Muscle of back (tissue), 11 donors: Measurements from ENCODE around the gene MAGIX. TPM values are rescaled to one million over a fixed set of nuclear protein-coding genes. Genes with fewer than 3 reads are reported as not detected.

Experiments used
- DNase-seq, 3 donors: peaks; one replicate each; pipeline versions ENCODE4 v3.0.0 to v3.0.0-alpha.2; 2013
- polyA plus RNA-seq, 10 donors: library from polyadenylated mRNA; unstranded; fragments of 120-200 nt; gene quantifications; one replicate each; pipeline ENCODE4 v1.2.1, GENCODE V29; 2013; ENCODE audit not compliant: insufficient read length in 10 of 10

Gene MAGIX
- polyA plus RNA-seq, 10 donors = 0.97 to 2.4 (median 1.9) TPM

DNA sequence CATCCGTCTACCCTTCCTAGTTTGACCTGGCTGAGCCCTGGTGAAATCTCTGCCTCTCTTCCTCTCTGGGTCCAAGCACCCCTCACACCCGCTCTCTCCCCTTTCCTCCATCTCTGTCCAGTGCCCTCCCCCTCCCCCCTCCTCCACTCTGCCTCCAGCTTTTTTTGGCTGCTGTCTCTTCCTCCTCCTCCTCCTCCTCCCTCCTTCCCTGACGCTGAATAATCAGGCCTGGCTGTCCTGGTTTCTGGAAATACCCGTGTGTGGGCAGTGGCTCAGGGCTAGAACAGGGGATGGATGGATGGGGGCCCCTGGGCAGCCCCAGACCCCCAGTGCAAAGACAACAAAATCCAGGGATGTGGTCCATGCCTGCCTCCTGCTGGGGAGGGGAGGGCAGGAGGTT, 42.2 kb downstream of the MAGIX start:
- no peak for DNase-seq

DNA sequence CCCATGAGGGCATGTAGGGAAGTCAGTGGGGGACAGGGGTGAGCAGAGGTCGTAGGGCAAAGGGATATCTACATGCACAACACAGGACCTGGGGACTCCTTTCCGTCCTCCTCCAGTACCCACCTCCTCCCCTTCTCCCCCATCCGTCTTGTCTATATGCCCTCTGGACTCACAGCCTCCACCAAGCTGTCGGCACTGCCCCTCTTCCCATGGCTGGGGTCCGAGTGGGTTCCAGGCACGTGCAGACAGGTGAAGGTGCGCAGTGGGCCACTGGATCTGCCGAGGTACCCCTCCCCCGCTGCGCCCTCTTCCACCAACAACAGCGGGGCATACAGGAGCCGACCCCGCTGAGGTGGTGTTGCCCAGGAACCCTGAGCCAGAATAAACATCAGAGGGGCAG, 42.9 kb downstream of the MAGIX start:
- no peak for DNase-seq

DNA sequence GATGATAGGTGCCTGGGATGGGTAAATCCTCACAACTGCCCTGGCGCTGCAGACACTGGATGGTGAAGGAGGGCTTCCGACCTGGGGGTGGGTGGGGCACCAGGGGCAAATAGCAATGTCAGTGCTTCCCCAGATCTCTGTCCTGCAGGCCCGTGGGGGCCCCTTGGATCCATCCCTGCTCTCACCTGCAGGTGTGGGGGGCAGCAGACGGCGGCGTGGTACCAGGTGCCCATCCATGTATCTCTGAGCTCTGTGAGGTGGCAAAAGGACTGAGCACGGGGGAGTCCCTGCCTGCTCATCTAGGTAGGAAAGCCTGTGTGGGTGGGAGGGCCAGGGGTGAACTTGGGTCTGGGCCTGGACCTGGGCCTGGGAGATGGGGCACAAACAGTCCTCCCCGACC, 44.0 kb downstream of the MAGIX start:
- DNase-seq = no peak

DNA sequence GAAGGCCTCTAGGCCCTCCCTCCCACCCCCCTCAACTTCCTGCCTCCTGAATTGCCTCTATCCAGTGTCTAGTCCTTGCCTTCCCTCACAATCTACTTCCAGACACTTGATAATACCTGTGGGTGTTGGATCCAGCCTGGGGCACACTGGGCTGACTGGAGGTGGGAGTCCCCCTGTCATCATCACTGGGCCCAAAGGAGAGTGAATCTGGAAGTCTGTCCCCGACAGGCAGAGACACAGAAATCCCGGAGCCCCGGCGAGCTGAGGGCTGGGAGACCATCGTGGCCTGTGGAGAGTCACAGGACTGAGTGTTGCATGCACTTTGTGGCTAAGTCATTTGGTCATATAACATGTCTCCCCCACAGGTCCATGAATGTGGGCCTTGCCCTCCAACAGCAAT, 45.8 kb downstream of the MAGIX start:
- no peak for DNase-seq

DNA sequence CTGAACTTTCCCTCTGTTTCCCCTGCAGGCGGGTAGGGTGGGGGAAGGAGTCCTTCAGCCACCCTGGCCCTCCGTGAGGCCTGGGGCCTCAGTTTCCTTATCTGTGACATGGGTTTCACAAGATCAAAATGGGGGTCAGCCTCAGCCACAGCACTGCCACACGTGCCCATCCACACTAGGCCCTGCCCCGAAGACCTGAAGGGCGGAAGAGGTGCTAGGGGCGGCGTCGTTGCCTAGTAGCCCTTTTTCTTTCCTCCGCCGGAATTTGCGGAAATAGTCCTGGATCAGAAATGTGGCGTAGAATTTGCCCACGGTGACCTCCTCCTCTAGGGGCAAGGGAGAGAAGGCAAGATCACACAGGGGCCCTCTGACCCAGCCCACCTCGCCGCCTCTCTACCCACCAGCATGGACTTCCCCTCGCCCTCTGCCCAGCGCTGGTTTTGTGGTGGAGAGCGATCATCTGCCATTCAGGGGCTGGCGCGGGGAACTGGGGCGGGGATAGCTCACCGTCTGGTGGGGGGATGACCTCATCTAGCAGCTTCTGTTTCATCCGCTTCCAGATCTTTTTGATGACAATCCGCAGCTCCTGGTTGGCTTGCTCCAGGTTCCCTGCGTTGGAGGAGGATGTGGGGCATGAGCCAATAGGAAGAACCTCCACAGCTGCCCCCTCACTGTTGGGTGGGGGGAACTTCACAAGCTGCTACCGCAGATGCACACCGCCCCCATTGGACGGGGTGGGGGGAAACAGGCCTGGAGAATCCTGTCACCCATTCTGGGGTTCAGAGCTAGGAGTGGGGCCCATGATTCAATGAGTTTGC, 47.1 kb downstream of the MAGIX start:
- no peak for DNase-seq

DNA sequence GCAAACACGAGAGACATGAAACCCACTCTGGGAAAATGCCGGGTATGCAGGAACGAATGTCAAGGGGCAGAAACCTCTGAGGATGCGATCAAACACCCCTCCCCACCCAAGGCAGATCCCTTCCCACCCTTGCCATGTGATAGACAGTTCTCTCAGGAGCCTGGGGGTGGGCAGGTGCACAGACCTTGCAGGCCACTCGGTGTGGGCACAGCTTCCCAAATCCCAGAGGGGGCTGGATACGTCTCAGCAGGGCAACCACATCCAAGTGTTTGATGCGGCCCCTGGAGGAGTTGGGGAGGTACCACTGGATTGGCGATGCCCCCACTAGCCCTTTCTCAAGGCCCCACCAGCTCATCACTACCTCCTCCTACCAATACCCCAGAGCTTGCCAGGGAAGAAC, 47.8 kb downstream of the MAGIX start:
- no peak for DNase-seq

DNA sequence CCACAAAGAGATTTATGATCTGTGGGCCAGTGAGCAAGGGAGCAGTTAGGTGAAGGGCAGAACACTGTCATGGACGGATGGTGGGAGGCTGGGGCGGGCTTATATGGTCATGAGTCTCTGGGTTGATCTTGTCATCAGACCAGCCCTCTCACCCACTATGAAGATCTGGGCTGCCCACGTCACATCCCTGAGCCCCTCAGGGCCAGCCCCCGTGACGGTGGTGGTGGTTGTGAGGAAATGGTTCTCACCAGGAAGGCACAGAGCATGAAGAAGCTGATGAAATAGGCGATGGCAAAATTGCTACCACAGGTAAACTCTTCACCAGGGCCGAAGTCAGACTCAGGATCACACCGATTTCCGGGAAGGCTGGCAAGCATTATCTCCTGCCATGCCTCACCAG, 48.5 kb downstream of the MAGIX start:
- DNase-seq = no peak

DNA sequence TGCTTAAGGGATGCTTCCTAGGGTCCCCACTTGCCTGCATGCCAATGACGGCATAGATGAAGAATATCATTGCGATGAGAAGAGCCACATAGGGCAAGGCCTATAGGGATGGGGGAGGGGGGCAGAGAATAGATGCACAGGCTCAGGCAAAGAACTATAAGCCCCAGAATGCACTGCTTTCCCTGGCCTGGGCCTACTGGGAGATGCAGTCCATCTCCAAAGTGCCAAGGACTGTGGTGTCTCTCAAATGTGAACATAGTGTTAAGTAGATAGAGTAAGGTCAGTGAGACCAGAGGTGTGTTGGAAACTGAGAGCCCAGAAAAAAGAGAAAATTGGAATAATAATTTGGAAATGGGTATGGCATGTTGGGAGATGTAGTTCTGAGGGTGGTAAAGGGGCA, 49.7 kb downstream of the MAGIX start:
- no peak for DNase-seq

DNA sequence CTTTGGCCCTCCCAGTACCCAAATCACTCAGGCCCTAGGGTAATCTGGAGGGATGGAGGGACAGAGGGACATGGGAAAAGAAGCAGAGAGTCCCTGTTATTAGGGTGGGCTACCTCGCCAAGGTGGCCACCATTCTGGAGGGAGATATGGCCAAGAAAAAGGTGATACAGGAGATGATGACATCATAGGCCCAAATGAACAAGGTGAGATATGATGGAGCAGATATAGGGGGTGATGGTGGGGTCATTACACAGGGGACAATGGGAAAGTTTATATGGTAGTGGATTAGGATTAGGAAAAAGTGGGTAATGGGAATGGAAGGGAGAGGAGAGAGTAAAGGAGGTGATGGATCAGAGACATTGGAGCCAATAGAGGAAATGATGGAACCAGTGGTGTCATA, 50.3 kb downstream of the MAGIX start:
- DNase-seq = no peak

DNA sequence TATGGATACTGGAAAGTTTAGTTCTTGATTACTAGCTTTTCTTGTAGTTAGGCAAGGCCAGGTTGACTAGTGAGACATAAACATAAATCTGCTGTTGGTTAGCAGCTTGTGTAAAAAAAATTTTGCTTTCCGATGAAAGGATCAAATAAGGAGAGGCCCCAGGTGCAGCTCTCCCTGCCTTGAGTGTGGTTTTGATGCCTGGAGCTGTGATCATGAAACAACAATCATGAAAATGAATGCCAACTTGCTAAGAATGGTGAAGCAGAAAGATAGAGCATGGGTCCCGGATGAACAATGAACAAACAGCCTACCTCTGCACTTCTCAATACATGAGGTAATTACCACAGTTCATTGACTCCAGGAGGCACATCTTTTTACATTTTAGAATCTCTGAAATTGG, 51.9 kb downstream of the MAGIX start:
- DNase-seq = no peak

DNA sequence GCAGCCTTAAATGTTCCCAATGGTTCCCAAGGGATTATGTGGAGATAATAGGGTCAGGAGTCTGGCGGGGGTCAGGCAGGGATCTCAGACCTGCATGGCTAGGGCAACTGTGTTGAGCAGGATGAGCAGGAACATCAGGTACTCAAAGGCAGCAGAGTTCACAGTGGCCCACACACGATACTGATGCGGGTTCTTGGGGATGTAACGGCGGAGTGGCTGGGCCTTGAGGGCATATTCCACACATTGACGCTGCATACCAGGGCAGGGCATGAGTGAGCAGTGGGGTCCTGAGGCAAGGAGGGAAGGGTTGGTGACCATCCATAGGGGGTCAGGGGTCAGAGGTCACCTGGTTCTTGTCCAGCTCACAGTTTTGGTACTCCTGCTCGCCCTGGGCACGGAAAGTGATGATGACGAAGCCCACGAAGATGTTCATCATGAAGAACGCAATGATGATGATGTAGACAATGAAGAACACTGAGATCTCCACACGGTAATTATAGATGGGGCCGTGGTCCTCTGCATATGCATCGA, 52.5 kb downstream of the MAGIX start:
- no peak for DNase-seq

Other genes with a start within 250 kb of the MAGIX start
- 1 to 10 TPM; 1.3 to 9.1 (median 2.1) TPM for gene PIM2, start 243.7 kb upstream of the MAGIX start, polyA plus RNA-seq
- gene OTUD5, start 205.2 kb upstream of the MAGIX start, polyA plus RNA-seq = 10 to 100 TPM; 31.5 to 41.9 (median 34.9) TPM
- gene KCND1, start 190.9 kb upstream of the MAGIX start, polyA plus RNA-seq = 1 to 10 TPM in 6 of 10 donors, under 1 TPM in 4; 0.87 to 2.2 (median 1.3) TPM
- gene GRIPAP1, start 160.5 kb upstream of the MAGIX start, polyA plus RNA-seq = 10 to 100 TPM; 16.9 to 34.3 (median 23.9) TPM
- gene TFE3, start 119.4 kb upstream of the MAGIX start, polyA plus RNA-seq = 10 to 100 TPM; 17.6 to 26.0 (median 21.0) TPM
- 1 to 10 TPM; 3.2 to 5.3 (median 3.8) TPM for gene CCDC120, start 103.8 kb upstream of the MAGIX start, polyA plus RNA-seq
- 10 to 100 TPM; 16.4 to 28.4 (median 22.5) TPM for gene PRAF2, start 88.8 kb upstream of the MAGIX start, polyA plus RNA-seq
- 10 to 100 TPM; 26.6 to 49.1 (median 34.1) TPM for gene WDR45, start 82.9 kb upstream of the MAGIX start, polyA plus RNA-seq
- 10 to 100 TPM; 15.4 to 19.0 (median 18.0) TPM for gene GPKOW, start 39.0 kb upstream of the MAGIX start, polyA plus RNA-seq
- 100 to 1,000 TPM in 9 of 10 donors, 10 to 100 TPM in 1; 75.3 to 165 (median 144) TPM for gene PLP2, start 9.1 kb downstream of the MAGIX start, polyA plus RNA-seq
- gene PRICKLE3, start 23.6 kb downstream of the MAGIX start, polyA plus RNA-seq = 1 to 10 TPM; 2.6 to 5.0 (median 4.0) TPM
- 1 to 10 TPM in 8 of 10 donors, under 1 TPM in 2; 0.95 to 1.6 (median 1.3) TPM for gene SYP, start 37.4 kb downstream of the MAGIX start, polyA plus RNA-seq
- under 1 TPM in 2 of 10 donors, not detected in 8; 0.05 to 0.27 TPM for gene CACNA1F, start 70.6 kb downstream of the MAGIX start, polyA plus RNA-seq
- gene CCDC22, start 72.7 kb downstream of the MAGIX start, polyA plus RNA-seq = 10 to 100 TPM in 8 of 10 donors, 1 to 10 TPM in 2; 9.4 to 12.3 (median 11.1) TPM
- under 1 TPM; 0.19 to 0.95 (median 0.43) TPM for gene FOXP3, start 102.0 kb downstream of the MAGIX start, polyA plus RNA-seq
- 1 to 10 TPM; 6.0 to 8.3 (median 7.0) TPM for gene PPP1R3F, start 107.0 kb downstream of the MAGIX start, polyA plus RNA-seq
- gene GAGE10, start 140.9 kb downstream of the MAGIX start, polyA plus RNA-seq = not detected
- not detected for gene GAGE12J, start 159.3 kb downstream of the MAGIX start, polyA plus RNA-seq
- gene GAGE13, start 168.8 kb downstream of the MAGIX start, polyA plus RNA-seq = not detected